ENCODE results near the gene CAP1.

- no peak for TF ChIP-seq CTCF (IDR thresholded peaks at IDR 0.05; ENCODE audit: low read length)
- TF ChIP-seq EZH2 (IDR thresholded peaks at IDR 0.05; ENCODE audit: borderline replicate concordance, low read length), result no peak
Measured at GRCh38 chr1:40040511-40041465, at the start of gene CAP1.
